CD4-positive, alpha-beta memory T cell (primary cell): Measurements from ENCODE around the gene GON4L. TPM values are rescaled to one million over a fixed set of nuclear protein-coding genes. Genes with fewer than 3 reads are reported as not detected.

Experiments
- CTCF ChIA-PET: fragments of 350-600 bp; sonication (Branson Sonifier 250); formaldehyde crosslinking; loops from one replicate; lab custom pipeline; 2021; ENCODE audit warnings: inconsistent platforms; ENCODE audit not compliant: partially characterized antibody; lab: Charles Lee
- POLR2A ChIA-PET: fragments of 350-600 bp; sonication (Branson Sonifier 250); formaldehyde crosslinking; loops from one replicate; lab custom pipeline; 2021; ENCODE audit not compliant: partially characterized antibody; lab: Charles Lee
- DNase-seq, 5 donors: peaks; one replicate each; pipeline versions ENCODE4 v3.0.0 to v3.0.0-alpha.2; 2020 to 2022; ENCODE audit warnings: mixed read lengths in 1 of 5
- H3K27ac ChIP-seq: one replicate; pipeline ENCODE4 v1.7.0; 2013; ENCODE audit warnings: low read depth, low read length
- H3K27me3 ChIP-seq: 2 replicates; pipeline ENCODE4 v1.7.0; 2013; ENCODE audit warnings: mild to moderate bottlenecking, low read length, moderate library complexity; ENCODE audit not compliant: insufficient read depth
- H3K36me3 ChIP-seq: 2 replicates; pipeline ENCODE4 v1.7.0; 2013; ENCODE audit warnings: mild to moderate bottlenecking, low read length, moderate library complexity; ENCODE audit not compliant: insufficient read depth
- H3K4me1 ChIP-seq: 2 replicates; pipeline ENCODE4 v1.7.0; 2013; ENCODE audit warnings: mild to moderate bottlenecking, low read length, moderate library complexity; ENCODE audit not compliant: insufficient read depth
- H3K4me3 ChIP-seq, 2 donors: one replicate each; pipeline ENCODE4 v1.7.0; 2013; ENCODE audit warnings: low read length in 2 of 2, mild to moderate bottlenecking in 1 of 2
- H3K9me3 ChIP-seq, 2 donors: one replicate each; pipeline ENCODE4 v1.7.0; 2013; ENCODE audit warnings: low read length in 2 of 2, control low read depth in 1 of 2; ENCODE audit not compliant: control insufficient read depth in 1 of 2
- H3K27ac Mint-ChIP-seq, 7 donors: one replicate each; pipeline ENCODE4 v1.8.0; 2020 to 2021; ENCODE audit warnings: mixed read lengths in 7 of 7, mild to moderate bottlenecking in 6 of 7, inconsistent platforms in 3 of 7, moderate library complexity in 3 of 7
- H3K27me3 Mint-ChIP-seq, 2 donors: one replicate each; pipeline ENCODE4 v1.8.0; 2020 to 2021; ENCODE audit warnings: mixed read lengths in 2 of 2
- H3K36me3 Mint-ChIP-seq, 2 donors: one replicate each; pipeline ENCODE4 v1.8.0; 2020 to 2021; ENCODE audit warnings: mixed read lengths in 2 of 2, inconsistent platforms in 1 of 2, mild to moderate bottlenecking in 1 of 2
- H3K4me1 Mint-ChIP-seq, 4 donors: one replicate each; pipeline ENCODE4 v1.8.0; 2020 to 2021; ENCODE audit warnings: mixed read lengths in 4 of 4, mild to moderate bottlenecking in 1 of 4
- H3K4me3 Mint-ChIP-seq, 8 donors: one replicate each; pipeline ENCODE4 v1.8.0; 2020 to 2021; ENCODE audit warnings: mixed read lengths in 8 of 8, mild to moderate bottlenecking in 7 of 8, moderate library complexity in 6 of 8, inconsistent platforms in 3 of 8
- H3K9me3 Mint-ChIP-seq, 8 donors: one replicate each; pipeline ENCODE4 v1.8.0; 2020 to 2021; ENCODE audit warnings: mixed read lengths in 8 of 8, mild to moderate bottlenecking in 5 of 8, inconsistent platforms in 3 of 8, moderate library complexity in 1 of 8
- intact Hi-C: fragments of 100-400 bp; cut with micrococcal nuclease; formaldehyde crosslinking; loops from one replicate; pipeline ENCODE4 v1.15.1; 2023
- polyA plus RNA-seq, 2 donors: library from polyadenylated mRNA; unstranded; fragments of 300-500 nt; fragmentation: Illumina TruSeq; gene quantifications; one replicate each; pipeline ENCODE4 v1.2.3, GENCODE V29; 2021
- total RNA-seq, 2 experiments: library from RNA; stranded (reverse); gene quantifications; one replicate each; pipeline ENCODE4 v1.2.3, GENCODE V29; 2021

Gene GON4L
- total and polyA plus RNA-seq, 4 experiments from 2014 or later = 9.3 to 134 (median 84.8) TPM

DNA sequence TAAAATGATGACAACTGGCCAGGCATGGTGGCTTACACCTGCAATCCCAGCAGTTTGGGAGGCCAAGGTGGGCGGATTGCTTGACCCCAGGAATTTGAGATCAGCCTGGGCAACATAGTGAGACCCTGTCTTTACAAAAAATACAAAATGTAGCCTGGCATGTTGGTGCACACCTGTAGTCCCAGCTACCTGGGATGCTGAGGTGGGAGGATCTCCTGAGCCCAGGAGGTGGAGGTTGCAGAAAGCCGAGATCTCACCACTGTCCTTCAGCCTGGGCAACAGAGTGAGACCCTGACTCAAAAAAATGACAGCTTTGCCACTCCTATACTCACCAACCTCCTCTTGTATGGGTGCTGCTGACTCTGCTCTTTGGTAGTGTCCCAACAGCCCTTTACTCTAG lies 20.9 kb upstream of the GON4L start:
- H3K4me3 ChIP-seq = no peak overlapping the region
- H3K27ac ChIP-seq = no peak overlapping the region
- Mint-ChIP-seq H3K4me3 (no peak overlapping the region), H3K27me3 (no peaks in the 10 kb centered on the region), H3K27ac (no peak overlapping the region), H3K9me3 (no peaks in the 10 kb centered on the region), H3K4me1 (peaks cover 0 to 1% (median 0%) of the 10 kb centered on the region in 4 donors), H3K36me3 (peaks cover 0 to 20% of the 10 kb centered on the region in 2 donors)
- no peaks in the 10 kb centered on the region for H3K9me3 ChIP-seq
- peaks cover 9% of the 10 kb centered on the region for H3K36me3 ChIP-seq
- ChIA-PET CTCF (interaction anchor here (1.0 kb wide), 1 partner anchor 13 kb away, joined by 3 read pairs; no protein-coding TSS in a partner anchor), POLR2A (no interaction called here)
- no peaks in the 10 kb centered on the region for H3K4me1 ChIP-seq
- DNase-seq = no peak
- intact Hi-C loops = no loop called here
- no peaks in the 10 kb centered on the region for H3K27me3 ChIP-seq

DNA sequence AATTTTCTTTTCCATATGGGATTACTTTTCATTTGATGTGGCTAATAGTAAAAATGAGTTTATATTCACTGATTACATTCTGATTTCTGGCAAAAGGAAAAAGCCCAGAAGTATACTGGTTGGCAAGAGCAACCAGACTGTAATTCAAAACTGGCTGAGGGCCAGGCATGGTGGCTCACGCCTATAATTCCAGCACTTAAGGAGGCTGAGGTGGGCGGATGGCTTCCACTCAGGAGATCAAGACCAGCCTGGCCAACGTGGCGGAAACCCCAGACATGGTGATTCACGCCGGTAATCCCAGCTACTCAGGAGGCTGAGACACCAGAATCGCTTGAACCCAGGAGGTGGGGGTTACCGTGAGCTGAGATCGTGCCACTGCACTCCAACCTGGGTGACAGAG lies 16.8 kb upstream of the GON4L start:
- Mint-ChIP-seq H3K36me3 (peaks cover 0 to 19% of the 10 kb centered on the region in 2 donors), H3K4me1 (peaks cover 0 to 1% (median 0%) of the 10 kb centered on the region in 4 donors), H3K9me3 (no peaks in the 10 kb centered on the region), H3K27ac (peak overlapping the region in 1 of 7 donors; percentile 77), H3K4me3 (no peak overlapping the region), H3K27me3 (no peaks in the 10 kb centered on the region)
- H3K27ac ChIP-seq = no peak overlapping the region
- intact Hi-C loops = no loop called here
- CTCF ChIA-PET = no interaction called here
- H3K9me3 ChIP-seq = no peaks in the 10 kb centered on the region
- no peaks in the 10 kb centered on the region for H3K27me3 ChIP-seq
- H3K36me3 ChIP-seq = peaks cover 3% of the 10 kb centered on the region
- no peak overlapping the region for H3K4me3 ChIP-seq
- POLR2A ChIA-PET = no interaction called here
- no peaks in the 10 kb centered on the region for H3K4me1 ChIP-seq
- DNase-seq = no peak

DNA sequence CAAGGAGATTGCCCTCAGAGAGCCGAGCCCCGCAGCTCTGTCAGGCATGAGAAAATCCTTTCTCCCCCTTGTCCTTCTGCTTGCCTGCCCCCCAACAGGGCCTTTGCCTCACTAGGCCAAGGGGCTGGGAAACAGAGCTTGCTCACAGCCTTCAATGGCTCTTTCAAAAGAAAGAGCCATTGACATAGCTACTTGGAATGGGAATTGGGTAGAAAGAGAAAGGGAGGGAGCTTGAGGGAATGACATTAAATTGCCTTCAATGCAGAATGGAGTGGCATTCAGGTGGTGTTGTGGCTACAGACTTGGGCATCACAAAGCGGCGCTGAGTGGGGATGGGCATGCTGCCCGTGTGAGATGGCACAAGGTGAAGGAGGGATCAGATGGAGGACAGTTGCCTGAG lies 15.5 kb upstream of the GON4L start:
- Histone ChIP-seq H3K27ac (no peak overlapping the region), H3K4me1 (no peaks in the 10 kb centered on the region), H3K4me3 (no peak overlapping the region), H3K9me3 (no peaks in the 10 kb centered on the region), H3K27me3 (no peaks in the 10 kb centered on the region), H3K36me3 (peaks cover 3% of the 10 kb centered on the region)
- ChIA-PET POLR2A (no interaction called here), CTCF (interaction anchor here (1.0 to 1.1 kb wide), 2 partner anchors 13 to 194 kb away, joined by 3 read pairs; partner anchors contain the start of gene SYT11)
- intact Hi-C loops = no loop called here
- Mint-ChIP-seq H3K36me3 (peaks cover 0 to 25% of the 10 kb centered on the region in 2 donors), H3K4me3 (peak overlapping the region in 1 of 8 donors; percentile 17), H3K9me3 (no peaks in the 10 kb centered on the region), H3K27ac (peak overlapping the region in 4 of 7 donors; percentile 53 to 93 (median 63)), H3K27me3 (no peaks in the 10 kb centered on the region), H3K4me1 (peaks cover 0 to 1% (median 0%) of the 10 kb centered on the region in 4 donors)
- DNase-seq = no peak

DNA sequence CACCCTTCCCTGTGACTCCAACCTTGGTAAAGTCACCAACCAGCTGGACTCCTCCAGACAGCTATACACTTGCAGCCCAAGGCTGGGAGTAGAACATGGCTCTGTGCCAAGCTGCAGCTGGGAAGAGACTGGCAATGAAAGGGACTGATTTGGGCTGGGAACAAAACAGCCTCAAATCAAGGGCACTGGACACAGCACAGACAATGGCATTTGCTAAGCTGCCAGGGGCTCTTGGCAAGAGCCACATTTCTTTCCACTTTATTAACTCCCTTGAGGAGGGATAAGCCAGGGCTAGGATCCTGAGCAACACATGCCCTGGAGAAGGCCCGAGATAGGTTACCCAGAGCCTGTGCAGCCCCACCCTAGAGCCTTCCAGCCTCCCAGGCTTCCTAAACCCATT lies 14.4 kb upstream of the GON4L start:
- Histone ChIP-seq H3K27ac (no peak overlapping the region), H3K27me3 (no peaks in the 10 kb centered on the region), H3K4me3 (no peak overlapping the region), H3K9me3 (no peaks in the 10 kb centered on the region), H3K4me1 (no peaks in the 10 kb centered on the region), H3K36me3 (peaks cover 3% of the 10 kb centered on the region)
- intact Hi-C loops = no loop called here
- peaks cover 0 to 28% of the 10 kb centered on the region in 2 donors for H3K36me3 Mint-ChIP-seq
- no peak for DNase-seq
- H3K4me3 Mint-ChIP-seq = no peak overlapping the region
- ChIA-PET POLR2A (no interaction called here), CTCF (no interaction called here)
- no peaks in the 10 kb centered on the region for H3K27me3 Mint-ChIP-seq
- H3K9me3 Mint-ChIP-seq = no peaks in the 10 kb centered on the region
- H3K27ac Mint-ChIP-seq = no peak overlapping the region
- H3K4me1 Mint-ChIP-seq = no peaks in the 10 kb centered on the region

DNA sequence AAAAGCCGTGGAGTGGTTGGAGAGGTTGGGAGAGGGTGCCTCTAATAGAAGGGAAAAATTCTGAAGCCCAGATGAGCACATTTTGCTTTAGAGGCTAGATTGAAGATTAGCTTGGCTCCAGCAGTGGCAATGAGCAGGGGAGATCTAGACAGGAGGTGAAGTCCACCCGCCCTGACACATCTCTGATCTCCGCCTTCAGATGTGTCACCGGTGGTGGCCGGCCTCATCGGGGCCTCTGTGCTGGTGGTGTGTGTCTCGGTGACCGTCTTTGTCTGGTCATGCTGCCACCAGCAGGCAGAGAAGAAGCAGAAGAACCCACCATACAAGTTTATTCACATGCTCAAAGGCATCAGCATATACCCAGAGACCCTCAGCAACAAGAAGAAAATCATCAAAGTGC lies 10.8 kb upstream of the GON4L start:
- peaks cover 0 to 25% of the 10 kb centered on the region in 2 donors for H3K36me3 Mint-ChIP-seq

DNA sequence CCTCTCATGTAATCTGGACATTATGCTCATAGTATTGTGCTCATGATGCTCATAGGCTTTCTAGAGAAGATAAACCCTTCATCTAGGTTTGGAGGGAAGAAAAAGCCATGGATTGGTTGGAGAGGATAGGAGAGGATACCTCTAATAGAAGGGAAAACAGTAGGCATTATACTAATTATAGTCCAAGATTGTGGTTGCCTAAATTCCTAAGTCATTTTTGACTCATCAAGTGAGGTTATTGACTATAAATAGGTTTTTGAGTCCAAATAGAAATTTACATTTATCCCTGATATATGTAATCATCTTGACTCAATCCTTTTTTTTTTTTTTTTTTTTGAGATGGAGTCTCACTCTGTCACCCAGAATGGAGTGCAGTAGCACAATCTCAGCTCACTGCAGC lies 7.4 kb upstream of the GON4L start:
- Histone ChIP-seq H3K27me3 (no peaks in the 10 kb centered on the region), H3K9me3 (no peaks in the 10 kb centered on the region), H3K36me3 (no peaks in the 10 kb centered on the region), H3K27ac (no peak overlapping the region), H3K4me1 (peaks cover 17% of the 10 kb centered on the region), H3K4me3 (no peak overlapping the region)
- CTCF ChIA-PET = interaction anchor here (0.7 kb wide), 1 partner anchor 22 kb away, joined by 3 read pairs; no protein-coding TSS in a partner anchor
- H3K27me3 Mint-ChIP-seq = no peaks in the 10 kb centered on the region
- peaks cover 5 to 20% (median 12%) of the 10 kb centered on the region in 4 donors for H3K4me1 Mint-ChIP-seq
- intact Hi-C loops = no loop called here
- no peak overlapping the region for H3K27ac Mint-ChIP-seq
- no peak for DNase-seq
- peaks cover 0 to 15% of the 10 kb centered on the region in 2 donors for H3K36me3 Mint-ChIP-seq
- POLR2A ChIA-PET = no interaction called here
- H3K4me3 Mint-ChIP-seq = no peak overlapping the region
- no peaks in the 10 kb centered on the region for H3K9me3 Mint-ChIP-seq

More for the DNA sequence above, 10.8 kb upstream of the GON4L start:
- ChIA-PET POLR2A (no interaction called here), CTCF (no interaction called here)
- H3K4me3 Mint-ChIP-seq = no peak overlapping the region
- no peaks in the 10 kb centered on the region for H3K9me3 ChIP-seq
- H3K4me1 Mint-ChIP-seq = no peaks in the 10 kb centered on the region
- no peaks in the 10 kb centered on the region for H3K27me3 Mint-ChIP-seq
- DNase-seq = no peak
- H3K27ac ChIP-seq = no peak overlapping the region
- H3K36me3 ChIP-seq = peaks cover 3% of the 10 kb centered on the region
- H3K4me1 ChIP-seq = no peaks in the 10 kb centered on the region
- H3K27ac Mint-ChIP-seq = peak overlapping the region in 2 of 7 donors; percentile 3 to 57
- no peak overlapping the region for H3K4me3 ChIP-seq
- intact Hi-C loops = no loop called here
- H3K9me3 Mint-ChIP-seq = no peaks in the 10 kb centered on the region
- H3K27me3 ChIP-seq = no peaks in the 10 kb centered on the region

DNA sequence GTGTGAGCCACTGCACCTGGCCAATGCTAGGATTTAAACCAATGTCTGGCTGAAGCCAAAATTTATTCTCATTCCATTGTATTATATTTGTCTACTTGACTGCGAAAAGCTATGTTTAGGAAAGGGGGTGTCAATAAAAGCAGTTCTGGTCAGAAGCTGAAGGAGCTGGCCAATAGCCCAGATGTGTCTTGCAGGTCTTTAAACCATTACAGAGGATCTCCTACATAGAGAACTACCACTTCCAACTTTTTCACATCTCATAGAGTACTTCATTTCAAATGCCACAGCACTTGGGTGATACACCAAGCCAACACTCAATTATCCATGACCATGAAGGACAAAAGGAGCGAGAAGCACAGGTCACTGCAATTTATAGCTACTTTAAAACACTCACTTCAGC lies 4.9 kb upstream of the GON4L start:
- intact Hi-C loops = no loop called here
- H3K4me1 Mint-ChIP-seq = peaks cover 14 to 38% (median 26%) of the 10 kb centered on the region in 4 donors
- H3K9me3 Mint-ChIP-seq = no peaks in the 10 kb centered on the region
- no peaks in the 10 kb centered on the region for H3K36me3 ChIP-seq
- ChIA-PET CTCF (no interaction called here), POLR2A (interaction anchor here (1.3 kb wide), 1 partner anchor 21 kb away, joined by 4 read pairs; no protein-coding TSS in a partner anchor)
- H3K4me3 ChIP-seq = no peak overlapping the region
- no peaks in the 10 kb centered on the region for H3K27me3 ChIP-seq
- DNase-seq = no peak
- H3K4me1 ChIP-seq = peaks cover 37% of the 10 kb centered on the region
- H3K4me3 Mint-ChIP-seq = peak overlapping the region in 1 of 8 donors; percentile 56
- H3K27ac Mint-ChIP-seq = peak overlapping the region in 4 of 7 donors; percentile 1 to 49 (median 3)
- no peaks in the 10 kb centered on the region for H3K9me3 ChIP-seq
- H3K27ac ChIP-seq = no peak overlapping the region
- no peaks in the 10 kb centered on the region for H3K27me3 Mint-ChIP-seq
- peaks cover 0 to 7% of the 10 kb centered on the region in 2 donors for H3K36me3 Mint-ChIP-seq
